SKM-1 treated with dmso at 0.1 percent for 144 hours (cell line): ENCODE results near the gene CREB3L4.
A peak's percentile ranks its signal among the peaks of the same experiment; 100 is the strongest.

Experiments
- DNase-seq: peaks from one replicate; lab custom pipeline; 2025; ENCODE audit not compliant: unreplicated experiment; lab: John Stamatoyannopoulos, UW

CREB3L4 gene, protein sequence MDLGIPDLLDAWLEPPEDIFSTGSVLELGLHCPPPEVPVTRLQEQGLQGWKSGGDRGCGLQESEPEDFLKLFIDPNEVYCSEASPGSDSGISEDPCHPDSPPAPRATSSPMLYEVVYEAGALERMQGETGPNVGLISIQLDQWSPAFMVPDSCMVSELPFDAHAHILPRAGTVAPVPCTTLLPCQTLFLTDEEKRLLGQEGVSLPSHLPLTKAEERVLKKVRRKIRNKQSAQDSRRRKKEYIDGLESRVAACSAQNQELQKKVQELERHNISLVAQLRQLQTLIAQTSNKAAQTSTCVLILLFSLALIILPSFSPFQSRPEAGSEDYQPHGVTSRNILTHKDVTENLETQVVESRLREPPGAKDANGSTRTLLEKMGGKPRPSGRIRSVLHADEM

DNA sequence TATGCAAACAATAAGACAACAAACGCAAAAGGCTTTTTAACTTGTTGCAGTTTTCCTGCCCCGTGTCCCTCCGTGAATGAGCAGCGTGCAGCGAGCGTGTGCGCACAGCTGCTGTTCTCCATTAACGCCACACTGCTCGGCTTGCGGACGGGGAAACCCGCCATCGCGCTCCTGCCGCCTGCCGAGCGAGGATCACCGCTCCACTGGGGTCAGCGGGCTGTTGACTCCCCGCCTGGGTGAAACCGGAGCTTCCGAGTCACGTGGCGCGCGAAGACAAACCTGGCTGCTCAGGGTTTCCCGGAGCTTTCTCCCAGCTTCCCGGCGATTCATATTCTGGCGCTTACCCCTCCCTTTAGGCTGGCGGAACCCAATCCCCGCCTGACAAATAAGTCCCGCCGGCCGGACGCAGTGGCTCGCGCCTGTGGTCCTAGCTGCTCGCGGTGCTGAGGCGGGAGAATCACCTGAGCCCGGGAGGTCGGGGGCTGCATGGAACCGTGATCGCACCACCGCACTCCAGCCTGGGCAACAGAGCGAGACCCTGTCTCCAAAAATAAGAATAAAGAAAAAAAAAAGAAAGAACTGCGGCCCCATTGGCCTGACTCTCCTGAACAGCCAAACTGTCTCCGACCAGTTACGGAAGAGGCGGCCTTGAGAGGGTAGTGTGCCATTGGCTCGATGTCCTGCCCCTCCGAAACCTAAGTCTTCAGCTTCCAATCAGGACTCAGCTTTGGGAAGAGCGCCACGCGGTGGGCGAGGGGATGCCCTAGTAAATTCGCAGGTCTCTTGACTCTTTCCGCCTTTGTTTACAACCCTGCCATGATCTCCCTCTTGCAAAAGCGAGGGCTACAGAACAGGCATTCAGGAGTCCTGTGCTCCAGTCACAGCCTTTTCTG is at the start of gene CREB3L4:
CREB3L4 (plus strand) TSS at position 796 of the 893 bp plus-strand sequence. CDS start 624 bp downstream, outside the sequence.
- peak; percentile 100 for DNase-seq

DNA sequence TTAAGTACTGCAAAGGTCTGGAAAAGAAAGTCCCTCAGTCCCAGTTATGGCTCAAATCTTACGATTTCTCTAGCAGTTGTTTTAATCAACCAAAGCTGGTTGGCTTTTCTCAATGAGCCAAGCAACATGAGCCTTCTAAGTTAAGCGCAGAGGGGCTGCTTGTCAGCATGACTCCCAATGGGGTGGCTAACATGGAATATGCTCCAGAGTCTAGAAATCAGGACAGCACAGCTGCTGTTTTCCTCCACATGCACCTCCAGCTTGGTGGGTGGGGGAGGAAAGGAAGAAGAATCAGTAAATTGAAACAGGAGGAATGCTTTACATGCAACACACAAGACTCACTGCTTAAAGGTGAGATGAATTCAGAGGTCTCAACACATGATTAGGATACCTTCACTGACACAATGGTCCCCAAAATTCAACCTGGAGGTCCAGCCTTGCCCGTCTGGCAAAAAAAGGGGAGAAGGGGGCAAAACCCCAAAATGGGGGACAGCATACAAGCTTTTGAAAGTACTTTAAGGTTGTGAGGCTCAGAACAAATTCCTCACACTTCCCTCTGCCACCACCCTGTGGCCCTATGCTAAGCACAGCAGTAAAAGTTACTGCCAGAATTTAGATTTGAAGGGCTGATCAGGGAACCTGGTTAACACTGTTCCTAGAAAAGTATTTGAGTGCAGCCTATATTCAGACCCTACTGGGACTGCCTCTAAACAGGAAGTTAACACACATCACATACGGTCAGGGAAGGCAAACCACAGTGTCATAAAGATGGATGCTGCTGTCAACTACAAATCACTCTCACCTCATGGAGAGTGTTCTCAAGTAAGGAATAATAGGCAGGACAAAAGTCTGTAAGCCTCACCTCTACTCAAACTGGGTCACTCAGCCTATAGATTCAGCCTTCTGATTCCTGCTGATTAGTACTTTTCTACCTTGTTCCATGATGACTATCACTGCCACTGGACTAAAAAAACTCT is 47.5 kb upstream of the CREB3L4 start:
- DNase-seq, result peak; percentile 68

DNA sequence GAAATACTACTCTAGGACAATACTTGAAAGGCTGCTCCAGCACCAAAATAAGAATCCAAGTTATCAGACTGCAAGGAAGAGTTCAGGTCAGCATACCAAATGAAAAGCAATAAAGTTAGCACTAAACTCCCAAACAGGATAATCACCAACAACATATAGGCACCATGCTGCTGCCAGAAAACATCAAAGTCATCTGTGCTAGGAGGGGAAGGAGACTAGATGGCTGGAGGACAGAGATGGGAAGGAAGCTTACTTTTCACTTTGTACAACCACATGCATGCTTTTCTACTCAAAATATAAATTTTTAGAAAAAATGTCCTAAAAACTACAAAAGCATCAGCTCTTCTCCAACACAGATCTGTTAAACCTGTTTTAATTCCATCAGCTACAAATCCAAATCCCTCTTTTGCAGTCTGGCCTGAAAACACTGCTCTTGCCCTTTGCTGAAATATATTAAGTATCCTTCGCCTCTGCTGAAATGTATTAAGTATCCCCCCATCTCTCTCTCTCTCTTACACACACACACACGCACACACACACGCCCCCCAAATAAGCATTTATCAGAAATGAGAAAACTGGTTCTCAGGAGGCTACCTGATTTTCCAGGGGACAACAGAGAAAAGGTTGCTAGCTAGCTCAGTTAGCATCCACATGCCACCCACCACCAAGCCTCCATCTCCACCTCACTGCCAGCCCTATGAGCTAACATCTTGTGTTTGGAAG is 46.5 kb upstream of the CREB3L4 start:
- no peak for DNase-seq

DNA sequence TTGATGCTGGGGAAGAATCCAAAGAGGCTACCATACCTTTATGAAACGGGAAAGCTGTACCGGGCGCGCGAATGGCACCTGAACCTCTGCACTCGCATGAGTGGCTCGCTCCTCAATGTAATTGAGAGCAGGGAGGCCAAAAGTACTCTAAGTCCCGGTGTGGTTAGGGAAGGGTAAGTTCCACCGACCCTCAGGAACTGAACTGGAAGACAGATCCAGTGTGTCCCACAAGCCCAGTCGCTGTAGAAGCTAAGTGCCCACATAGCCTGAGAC is 46.0 kb upstream of the CREB3L4 start:
- no peak for DNase-seq

DNA sequence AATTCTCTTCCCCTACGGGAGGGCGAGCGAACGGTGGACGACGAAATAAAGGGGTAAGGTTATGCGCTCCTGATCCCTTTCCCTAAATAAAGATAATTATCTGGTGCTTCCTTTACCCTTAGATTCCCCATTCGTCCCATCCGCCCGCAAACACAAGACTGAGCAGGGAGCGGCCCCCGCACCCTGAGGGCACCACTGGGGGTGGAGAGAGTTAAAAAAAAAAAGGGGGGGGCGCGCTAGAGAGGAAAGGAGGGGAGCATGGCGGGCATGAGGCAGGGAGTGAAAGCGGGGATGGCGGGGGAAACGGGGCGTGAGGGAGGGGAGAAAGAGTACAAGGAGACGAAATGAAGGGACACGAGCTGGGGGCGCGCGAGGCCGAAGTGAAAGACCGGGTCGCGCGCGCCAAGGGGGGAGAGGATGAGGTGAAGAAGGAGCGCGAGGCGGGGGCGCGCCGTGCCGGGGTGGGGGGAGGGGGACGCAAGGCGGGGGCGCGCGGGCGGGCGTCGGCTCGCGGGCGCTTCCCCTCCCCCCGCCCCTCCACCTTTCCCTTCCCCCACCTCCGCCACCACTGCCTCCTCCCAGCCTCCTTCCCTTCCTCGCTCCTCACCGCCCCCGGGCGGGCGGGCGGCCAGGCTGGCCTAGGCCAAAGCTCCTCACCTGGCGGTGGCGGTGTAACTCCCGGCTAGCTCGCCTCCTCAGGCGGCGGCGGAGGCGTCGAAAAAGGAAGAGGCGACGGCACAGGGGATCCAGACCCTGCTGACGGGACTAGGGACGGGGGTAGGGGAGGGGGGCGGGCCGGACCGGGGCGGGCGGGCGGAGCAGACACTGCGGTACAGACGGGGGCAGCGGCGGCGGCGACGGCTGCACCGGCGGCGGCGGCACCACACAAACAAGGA is 45.4 kb upstream of the CREB3L4 start:
- DNase-seq, result peak; percentile 86

DNA sequence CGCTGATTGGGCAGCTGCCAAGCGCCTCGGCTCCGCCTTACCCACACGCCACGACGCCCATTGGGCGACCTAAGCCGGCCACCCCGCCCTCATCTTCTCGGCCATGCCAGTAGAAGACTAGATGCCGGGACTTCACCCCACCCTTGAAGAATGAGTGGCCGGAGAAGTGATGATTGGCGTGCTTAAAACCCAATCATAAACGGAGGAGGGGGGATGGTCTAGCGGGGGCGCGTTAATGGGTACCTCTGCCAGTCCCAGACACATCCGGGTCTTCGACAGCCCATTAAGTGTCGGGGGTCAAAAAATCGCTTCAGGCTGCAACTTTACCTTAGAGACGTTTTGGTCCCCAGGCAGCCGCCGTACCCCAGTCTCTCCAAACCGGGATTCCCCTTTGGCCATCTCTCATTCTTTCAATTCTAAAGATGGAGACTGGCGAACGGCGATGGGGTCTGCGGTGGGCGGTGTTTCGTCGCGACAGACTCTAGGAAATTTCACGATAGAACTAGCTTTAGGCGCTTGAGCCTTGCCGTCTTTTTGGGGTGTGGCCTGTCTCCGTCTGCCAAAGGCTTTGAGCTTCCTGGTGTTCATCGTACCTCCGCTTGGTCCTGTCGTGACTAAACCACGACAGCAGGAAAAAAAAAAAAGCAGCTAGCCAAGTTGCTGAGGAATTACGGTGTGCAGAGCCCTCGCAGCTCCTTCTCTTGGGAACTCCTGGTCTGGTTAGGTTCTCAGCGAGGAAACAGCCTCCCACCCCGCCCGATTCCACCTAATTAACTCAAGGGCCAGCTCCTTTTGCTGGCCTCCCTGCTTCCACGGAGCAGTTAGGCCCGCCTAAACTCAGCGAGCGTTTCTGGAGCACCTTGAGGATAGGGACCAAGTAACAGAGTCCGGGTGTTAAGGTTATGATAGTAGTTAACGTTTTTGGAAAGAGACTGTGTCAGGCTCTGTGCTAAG is 44.5 kb upstream of the CREB3L4 start, which contains the start of gene GATAD2B:
GATAD2B (minus strand) TSS at position 1 of the 954 bp plus-strand sequence. CDS start 94,625 bp downstream, outside the sequence.
- DNase-seq, result peak; percentile 100

DNA sequence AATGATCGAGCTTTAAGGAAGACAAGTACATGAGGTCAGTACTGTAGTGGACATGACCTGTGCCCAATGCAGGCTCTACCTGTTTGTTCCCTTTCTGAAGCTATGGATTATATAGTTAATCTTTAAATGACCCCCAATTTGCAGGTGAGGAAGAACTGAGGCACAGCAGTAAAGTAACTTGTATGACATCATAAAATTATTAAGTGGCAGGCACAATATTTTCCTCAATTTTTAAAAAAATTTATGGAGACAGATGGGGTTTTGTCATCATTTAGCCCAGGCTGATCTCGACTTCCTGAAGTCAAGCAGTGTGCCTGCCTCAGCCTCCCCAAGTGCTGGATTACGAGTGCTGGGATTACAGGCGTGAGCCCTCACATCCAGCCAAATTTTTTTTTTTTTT is 41.3 kb upstream of the CREB3L4 start:
- no peak for DNase-seq

DNA sequence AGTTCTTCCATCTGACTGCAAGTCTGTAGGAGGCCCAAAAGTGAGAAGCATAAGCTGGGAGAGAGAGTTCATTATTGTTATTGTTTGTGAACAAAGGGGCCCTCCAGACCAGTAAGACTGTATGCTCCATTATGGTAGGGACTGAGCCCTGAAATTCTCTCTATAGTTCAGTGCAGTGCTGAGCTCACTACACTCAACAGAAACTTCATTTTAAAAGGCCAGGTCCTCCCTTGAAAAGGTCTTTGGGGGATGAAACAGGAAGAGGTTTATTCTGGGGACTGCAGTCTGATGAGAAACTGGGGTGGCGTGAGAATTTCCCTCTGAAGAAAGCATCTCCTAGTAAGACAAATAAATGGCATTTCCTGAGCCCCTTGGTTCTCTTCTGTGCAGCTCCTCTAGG is 39.5 kb upstream of the CREB3L4 start:
- no peak for DNase-seq

DNA sequence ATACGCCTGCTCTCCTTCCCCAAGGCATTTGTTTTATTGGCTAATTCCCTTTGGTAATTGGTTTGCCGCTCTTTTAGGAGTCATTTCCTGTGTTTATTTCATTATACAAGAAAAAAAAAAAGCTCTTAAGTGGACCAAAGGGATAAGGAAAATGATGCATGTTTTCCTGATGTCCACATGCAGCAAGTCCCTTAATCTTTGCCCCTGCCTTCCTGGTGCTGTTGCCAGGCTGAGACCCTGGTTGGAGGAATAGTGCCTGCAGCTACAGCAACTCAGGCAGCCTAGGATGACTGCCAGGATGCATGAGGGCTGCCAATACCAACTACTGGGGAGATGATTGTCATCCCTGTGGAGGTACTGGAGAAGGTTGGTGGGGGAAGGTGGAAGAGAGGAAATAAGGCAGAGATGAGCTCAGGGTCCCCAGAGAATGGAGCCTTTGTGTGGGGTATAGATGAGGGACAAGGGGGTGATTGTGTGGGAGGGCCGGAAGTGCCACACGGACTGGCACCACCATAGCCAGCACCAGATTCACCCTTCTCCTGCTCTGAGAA is 38.8 kb upstream of the CREB3L4 start:
- no peak for DNase-seq

DNA sequence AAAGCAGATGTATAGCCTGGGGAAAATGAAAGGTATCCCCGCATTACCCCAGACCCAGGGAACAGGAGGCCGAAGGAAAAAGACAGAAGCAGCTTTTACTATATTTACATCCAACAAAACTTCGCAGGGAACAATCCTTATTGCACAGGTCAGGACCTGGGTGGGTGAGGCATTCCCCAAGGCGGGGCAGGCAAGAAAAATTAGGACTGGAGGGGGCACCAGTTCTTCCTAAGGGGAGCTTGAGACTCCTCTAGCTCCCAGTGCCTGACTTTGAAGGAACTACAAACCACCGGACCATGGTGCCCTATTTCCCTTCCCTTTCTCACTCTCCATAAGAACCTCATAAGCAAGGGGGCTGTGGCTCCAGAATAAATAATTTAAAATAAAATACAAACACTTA is 38.3 kb upstream of the CREB3L4 start:
- DNase-seq, result no peak

DNA sequence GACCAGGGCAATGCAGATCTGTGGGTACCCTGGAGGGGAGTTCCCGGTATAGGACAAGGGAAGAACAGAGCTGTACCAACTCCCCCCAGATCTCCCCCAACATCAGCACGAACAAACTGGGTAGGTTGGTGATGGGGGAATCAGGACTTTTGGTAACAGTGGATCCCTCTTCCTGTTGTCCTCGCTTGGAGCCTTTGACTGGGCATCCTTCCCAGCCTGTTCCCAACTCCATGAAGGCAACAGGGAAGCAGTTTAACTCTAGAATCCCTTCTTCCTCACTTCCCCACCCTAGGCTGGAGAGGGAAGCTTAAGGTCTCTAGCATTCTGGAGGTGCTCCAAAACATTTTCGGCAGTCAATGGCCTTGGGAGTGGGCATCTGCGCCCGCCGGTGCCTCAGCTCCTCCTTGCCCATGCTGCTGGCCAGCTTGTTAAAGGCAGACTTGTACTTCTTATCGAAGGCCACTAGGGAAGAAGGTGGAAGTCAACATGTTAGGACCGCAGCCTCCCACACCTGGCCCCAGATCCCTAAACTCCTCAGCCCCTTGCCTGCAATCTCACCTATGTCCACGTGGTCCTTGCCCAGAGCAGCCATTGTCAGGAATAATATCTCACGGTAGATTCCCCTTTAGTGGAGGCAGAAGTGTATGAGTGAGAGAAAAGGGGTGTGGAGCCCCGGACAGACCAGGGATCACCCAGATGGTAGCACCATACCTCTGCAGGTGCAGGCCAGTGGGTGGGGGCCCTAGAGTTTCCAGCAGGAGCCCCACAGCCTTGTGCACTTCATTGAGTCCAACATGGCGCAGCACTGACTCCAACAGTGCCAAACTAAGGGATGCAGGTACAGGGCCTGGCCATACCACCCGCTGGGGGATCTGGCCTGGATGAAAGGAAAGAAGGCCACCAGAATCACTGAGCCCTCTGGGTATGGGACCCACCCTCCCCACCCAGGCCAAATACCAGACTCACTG is 37.4 kb upstream of the CREB3L4 start:
- no peak for DNase-seq

DNA sequence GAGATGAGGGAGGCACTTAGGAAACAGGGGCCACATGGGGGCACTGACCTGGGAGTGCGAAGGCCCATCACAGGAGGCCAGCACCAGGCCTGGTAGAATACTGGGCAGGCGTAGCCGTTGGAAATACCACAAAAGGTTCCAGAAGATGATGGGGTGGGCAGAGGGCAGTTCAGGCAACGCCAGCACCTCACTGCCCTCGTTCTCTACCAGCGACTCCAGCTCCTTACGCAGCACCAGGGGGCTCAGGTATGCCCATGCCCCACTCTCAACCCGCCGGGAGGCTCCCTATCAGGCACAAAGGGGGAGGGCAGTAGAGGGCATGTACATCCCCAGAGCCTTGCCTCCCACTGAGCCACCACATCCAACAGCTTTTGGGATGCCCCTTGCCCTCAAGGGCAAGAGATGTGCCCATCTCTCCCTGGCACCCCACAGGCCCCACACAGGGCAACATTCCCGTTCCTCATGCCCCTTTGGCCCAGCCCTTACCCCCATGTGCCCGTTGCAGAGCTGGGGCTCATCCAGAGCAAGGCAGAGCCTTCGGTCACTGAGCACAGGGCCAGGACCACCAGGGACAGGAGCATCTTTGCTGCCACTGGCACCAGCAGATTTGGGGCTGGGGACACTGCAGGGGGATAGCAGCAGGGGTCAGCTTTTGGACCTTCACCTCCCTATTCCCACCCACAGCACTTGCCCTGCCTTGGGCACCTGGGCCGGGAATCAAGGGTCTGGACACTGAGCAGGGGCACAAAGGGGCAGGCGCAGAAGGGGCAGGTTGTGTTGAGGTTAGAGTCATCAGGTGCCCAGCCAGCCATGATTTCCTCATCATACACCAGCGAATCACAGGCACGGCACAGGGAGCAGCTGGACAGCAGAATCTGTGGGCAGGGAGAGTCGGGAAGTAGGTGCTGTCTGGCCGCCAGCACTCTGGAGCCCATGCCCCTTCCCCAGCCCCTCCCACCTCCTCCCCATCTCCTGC is 35.3 kb upstream of the CREB3L4 start:
- no peak for DNase-seq

DNA sequence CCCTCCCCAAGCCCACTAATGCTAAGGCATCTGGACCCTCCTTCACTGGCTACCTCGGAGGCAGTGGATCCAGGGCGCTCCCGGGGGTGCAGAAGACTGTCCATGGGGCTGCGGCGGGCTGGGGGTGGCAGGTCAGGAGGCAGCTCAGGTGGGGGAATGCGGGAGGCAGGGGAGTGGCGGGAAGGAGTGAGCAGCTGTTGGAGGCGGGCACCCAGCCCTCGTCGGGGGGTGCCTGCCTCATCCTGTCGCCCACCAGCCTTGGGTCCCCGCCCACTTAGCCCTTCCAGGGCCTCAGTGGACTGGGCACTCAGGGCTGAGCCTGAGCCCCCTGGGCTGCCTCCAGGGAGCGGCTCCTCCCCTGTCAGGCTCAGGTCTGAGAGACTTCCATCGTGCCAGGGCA is 34.3 kb upstream of the CREB3L4 start:
- no peak for DNase-seq

DNA sequence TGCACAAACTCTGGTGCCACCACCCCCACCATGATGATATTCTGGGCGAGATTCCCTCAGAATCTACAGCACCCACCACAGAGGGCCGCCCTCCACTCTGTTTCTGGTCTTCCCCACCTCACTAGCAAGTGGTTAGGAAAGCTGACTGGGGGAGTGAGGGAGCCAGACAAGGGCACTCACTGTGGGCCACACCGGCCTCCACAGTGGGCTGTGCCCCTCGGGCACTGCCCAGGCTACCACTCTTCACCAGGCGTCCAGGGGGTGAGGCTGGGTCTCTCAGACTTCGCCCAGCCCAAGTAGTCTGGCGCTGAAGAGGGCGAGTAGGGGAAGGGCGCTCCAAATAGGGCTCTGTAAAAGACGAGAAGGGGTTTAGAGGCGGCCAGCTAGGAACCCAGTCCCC is 33.7 kb upstream of the CREB3L4 start:
- no peak for DNase-seq

DNA sequence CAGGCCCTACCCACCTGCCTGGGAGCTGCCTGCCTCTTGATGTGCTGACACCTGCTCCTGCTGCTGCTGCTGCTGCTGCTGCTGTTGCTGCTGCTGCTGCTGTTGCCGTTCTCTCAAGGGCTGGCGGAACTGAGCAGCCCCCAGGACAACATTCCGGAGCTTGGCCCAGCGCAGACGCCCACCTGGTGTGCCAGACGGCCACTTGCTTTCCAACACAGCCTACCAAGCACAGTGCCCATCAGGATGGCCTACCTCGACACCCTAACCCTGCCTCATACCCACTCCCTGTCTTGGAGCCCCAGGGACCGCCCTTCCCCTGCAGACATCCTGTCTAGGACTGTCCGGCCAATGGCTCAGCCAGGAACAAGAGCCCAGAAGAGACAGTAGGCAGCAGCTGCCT is 33.0 kb upstream of the CREB3L4 start:
- no peak for DNase-seq
